HG03565 (cell line): Measurements from ENCODE around the gene ITPK1.

ENCODE experiments used
- ATAC-seq: cut with Tn5 transposase; IDR thresholded peaks from one replicate; pipeline ENCODE4 v1.9.1; 2021; ENCODE audit warnings: mild to moderate bottlenecking, moderate library complexity; ENCODE audit not compliant: unreplicated experiment

ITPK1 gene

DNA sequence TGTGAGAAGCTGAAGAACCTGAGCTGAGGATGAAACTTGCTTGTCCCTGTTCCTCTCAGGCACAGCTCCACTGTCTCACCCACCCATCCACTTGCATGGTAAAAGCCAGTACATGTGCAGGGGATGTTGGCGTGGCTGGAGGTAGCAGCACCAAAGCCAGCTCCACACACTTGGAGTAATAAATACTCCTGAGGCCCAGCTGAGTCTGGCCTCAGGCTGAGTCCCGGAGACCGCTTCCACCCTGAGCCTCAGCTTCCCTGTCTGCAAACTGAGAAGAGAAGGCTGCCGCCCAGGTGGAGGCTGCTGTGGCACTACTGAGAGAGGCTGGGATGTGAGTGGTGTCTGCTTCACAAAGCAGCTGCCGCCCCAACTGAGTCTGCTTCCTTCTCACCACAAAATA is 173.6 kb downstream of the ITPK1 start:
- ATAC-seq: no peak

DNA sequence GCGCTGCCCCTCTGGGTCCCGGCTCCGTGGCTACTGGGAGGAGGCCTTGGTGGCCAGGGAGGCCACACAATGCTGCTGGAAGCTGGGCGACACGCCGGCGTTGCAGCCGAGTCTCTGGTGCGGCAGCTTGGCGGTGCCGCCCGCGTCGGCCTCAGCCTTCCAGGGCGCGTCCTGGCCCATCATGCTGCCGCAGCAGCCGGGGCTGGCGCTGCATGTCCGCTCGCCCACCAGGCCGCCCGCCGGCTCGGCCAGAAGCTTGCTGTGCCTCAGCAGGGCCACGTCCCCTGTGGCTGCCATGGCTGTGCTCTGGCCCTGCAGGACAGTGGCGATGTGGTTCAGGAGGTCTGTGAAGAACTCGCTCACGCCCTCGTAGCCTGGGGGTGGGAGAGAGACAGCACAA is 174.2 kb downstream of the ITPK1 start:
- no peak for ATAC-seq

DNA sequence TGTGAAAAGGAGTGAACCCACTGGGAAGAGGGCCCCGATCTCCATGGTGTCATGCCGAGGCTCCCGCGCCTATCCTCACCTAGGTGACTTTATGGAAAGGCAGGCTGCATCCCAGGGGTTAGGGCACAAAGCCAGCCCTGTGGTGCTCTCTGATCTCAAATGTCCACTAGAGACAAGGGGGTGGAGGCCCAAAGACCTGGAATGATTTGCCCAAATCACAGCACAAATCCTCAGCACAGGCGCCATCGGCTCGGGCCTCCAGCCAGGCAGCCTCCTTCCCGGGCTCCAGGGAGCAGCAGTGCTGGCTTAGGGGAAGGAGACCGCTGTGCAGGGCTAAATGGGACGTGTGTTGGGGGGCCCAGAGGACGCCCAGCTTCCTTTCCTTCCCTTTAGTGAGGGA is 175.2 kb downstream of the ITPK1 start:
- ATAC-seq: no peak

DNA sequence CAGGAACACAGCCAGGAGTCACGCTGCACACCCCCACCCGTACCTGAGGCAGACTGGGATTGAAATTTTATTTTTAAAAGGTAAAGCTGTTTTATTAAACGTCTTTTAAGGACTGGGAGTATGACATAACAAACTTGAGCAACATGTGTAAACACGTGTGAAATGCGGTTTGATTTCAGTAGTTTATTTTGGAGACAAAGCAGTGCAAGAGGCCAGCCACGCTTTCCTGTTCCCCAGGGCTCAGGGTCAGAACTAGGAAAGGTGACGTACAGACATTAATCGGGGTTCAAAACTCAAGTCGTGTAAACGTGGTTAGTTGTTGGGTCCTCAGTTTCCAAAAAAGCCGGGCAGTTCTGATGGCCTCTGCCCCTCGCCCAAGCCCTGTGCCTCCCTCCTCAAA is 176.0 kb downstream of the ITPK1 start:
- no peak for ATAC-seq

DNA sequence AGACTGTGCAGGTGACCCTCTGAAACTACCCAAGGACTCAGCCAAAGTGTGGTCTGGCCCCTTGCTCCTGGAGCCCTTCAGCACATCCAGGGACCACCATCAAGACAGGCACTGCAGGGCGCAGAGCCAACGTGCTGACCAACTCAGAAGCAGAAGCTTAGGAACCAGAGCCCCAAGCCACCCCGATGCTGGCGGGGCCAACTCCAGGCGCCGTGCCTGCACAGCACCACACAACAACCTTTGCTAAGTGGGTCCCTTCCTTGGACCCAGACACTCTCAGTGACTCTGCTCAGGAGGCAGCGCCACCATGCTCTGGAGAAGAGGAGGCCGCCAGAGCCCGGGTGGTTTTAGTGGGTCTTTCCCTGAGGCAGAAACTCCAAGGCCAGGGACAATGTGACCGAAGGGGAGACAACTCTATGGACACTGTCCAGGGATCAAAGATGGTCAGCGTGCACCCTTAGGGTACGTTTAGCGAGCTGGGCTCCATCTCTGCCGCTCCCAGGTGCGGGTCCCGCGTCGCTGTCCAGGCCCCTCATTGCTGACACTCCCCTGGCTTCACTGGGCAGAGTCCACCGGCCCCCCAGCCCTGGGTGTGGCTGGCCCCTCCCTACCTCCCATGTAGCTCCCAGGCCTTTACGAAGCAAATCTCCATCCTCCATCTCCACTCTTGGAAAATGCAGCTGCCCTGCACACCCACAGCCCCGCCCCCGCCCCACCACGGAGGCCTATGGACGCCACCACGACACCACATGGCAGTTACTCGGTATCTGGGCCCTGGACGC is 176.6 kb downstream of the ITPK1 start:
- no peak for ATAC-seq

DNA sequence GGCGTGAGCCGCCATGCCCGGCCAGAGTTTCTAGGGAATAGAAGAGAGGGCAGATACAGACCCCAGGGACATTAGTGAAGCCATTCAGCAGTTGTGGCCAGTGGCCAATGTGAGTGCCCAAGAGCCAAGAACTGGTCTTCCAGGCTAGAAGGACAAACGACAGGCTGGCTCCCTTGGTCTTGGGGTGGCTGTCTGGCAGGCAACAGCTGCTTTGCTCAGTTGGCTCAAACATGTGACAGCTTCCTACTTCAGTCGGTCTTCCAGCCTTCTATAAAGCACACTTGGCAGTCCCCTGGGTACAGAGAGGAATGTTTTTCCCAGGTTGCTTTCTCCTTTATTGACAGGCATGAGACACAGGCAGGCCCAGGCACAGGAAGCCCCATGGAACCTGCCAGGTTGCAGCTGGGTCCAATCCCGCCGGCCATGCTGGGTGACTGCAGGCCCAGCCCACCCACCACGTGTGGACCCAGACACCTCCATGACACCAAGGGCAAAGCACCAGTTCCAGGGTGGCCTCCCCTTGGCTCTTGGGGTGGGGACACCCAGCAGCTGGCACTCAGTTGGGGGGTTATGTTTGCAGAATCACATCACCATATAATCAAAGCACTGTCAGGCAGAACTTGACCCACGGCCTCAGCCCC is 177.4 kb downstream of the ITPK1 start:
- ATAC-seq: no peak

DNA sequence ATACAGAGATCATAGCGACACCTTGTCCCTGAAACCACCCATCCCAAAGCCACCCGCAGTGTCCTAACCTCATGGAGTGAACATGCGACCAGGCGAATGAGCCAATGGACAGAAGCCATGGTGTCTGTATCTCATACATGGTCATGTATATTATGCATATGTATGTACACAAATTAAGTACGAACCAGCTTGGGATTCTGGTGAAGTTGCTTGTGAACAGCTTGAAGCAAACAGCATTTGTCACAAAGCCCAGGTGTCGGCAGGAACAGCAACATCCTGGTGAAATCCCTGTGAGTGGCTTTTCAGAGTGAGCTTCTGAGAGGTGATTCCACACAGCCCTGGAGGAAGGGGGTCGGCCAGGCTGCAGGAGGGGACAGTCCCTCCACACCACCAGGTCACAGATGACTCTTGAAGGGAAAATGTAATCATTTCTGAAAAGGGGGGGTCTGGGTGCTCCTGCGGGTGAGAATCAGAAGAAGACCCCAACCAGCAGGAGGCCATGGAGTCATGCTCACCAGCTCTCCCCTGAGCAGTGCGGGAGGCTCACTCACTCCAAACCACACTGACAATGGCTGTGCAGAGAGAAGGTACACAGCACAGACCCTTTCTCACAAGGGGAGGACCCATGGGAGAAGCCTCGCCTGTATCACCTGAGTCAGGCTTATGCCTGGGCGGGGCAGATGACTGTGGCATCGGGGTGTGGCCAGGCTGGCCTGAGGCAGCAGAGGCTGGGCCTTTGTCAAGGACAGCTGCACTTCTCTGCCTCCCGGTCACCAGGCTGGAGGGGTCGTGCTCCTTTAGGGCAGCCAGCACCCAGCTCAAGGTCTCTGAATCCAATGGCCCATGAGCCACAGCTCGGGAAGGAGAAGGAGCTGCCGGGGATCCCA is 178.4 kb downstream of the ITPK1 start:
- no peak for ATAC-seq

GRCh38 chr14:92936085-92936484 is 179.6 kb downstream of the ITPK1 start:
- ATAC-seq: no peak

DNA sequence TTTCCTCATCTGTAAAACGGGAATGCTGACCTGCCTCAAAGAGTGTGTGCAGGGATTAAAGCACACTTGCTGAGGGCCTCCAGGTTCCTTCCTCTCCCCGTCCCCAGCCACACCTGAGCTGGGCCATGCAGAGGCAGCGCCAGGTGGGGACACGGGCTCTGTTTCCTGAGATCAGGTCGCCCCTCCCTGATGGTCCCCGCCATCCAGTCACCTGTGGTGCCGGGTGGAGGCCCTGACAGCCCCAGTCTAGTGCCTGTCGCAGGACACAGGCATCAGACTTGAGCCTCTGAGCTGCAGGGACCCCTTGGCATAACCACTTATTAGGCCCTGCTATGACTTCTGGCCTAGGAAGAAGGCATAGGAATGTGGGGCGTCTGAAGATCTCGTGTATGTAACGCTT is 180.3 kb downstream of the ITPK1 start:
- no peak for ATAC-seq

- ATAC-seq: no peak
These were observed 181.3 kb downstream of the ITPK1 start for GRCh38 chr14:92934196-92935085.

GRCh38 chr14:92933481-92933880 is 182.2 kb downstream of the ITPK1 start:
- no peak for ATAC-seq

- no peak for ATAC-seq
These were observed 183.0 kb downstream of the ITPK1 start for GRCh38 chr14:92932448-92933395.

DNA sequence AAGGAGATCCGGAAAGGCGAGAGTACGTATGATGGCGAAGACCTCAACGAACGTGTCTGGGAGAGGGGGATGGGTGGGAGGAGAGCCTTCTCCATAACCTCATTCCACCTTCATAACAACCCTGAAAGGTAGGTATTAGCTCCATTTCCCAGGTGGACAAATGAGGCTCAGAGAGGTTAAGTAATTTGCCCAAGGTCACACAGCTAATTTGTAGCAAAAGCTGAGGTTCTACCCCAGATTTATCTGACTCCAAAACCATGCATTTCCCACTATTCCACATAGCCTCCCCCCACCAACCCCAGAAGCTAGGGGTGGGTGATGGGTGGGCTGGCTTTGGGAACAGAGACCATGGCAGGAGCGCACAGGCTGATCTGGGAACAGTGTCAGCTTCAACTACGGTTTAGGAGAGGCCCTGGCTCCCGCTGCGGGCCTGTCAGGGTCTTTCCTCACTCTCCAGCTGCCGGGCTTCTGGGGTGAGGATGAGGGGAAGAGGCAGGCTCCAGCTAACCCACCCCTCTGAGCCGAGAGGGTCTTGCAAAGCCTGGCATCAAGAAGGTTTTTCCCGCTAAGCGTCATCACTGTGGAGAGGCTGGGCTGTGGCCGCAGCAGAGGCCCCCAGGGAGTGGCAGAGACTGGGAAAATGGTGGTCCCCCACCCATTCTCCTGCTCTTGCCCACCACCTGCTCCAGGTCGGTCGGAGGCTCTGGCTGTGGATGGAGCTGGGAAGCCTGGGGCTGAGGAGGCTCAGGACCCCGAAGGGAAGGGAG is 183.9 kb downstream of the ITPK1 start:
- no peak for ATAC-seq

DNA sequence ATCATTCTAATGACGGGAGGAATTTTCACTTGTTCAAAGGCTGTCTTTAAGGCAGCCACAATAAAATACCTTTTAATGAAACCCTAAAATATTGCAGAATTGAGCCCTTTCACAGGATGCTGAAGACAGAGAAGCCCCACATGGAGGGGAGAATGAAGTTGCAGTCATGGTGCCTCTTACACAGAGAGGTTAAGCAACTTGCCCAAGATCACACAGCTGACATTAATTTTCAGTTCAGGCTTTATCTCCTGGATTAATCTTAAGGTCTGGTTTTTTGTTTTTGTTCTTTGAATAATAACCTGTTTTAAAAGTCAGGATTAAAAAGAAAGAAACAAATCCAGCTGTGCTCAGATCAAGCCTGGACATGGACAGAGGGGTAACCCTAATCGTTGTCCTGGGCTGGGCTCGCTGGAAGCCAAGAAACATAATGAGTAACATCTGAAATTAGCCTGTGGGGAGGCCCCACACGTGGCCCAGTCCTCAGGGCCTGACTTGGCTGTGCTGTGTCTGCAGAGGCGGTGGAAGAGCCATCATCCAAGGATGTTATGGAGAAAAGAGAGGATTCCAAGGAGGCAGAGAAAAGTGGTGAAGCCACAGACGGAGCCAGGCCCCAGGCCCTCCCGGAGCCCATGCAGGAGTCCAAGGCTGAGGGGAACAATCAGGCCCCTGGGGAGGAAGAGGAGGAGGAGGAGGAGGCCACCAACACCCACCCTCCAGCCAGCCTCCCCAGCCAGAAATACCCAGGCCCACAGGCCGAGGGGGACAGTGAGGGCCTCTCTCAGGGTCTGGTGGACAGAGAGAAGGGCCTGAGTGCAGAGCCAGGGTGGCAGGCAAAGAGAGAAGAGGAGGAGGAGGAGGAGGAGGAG is 184.8 kb downstream of the ITPK1 start:
- no peak for ATAC-seq

DNA sequence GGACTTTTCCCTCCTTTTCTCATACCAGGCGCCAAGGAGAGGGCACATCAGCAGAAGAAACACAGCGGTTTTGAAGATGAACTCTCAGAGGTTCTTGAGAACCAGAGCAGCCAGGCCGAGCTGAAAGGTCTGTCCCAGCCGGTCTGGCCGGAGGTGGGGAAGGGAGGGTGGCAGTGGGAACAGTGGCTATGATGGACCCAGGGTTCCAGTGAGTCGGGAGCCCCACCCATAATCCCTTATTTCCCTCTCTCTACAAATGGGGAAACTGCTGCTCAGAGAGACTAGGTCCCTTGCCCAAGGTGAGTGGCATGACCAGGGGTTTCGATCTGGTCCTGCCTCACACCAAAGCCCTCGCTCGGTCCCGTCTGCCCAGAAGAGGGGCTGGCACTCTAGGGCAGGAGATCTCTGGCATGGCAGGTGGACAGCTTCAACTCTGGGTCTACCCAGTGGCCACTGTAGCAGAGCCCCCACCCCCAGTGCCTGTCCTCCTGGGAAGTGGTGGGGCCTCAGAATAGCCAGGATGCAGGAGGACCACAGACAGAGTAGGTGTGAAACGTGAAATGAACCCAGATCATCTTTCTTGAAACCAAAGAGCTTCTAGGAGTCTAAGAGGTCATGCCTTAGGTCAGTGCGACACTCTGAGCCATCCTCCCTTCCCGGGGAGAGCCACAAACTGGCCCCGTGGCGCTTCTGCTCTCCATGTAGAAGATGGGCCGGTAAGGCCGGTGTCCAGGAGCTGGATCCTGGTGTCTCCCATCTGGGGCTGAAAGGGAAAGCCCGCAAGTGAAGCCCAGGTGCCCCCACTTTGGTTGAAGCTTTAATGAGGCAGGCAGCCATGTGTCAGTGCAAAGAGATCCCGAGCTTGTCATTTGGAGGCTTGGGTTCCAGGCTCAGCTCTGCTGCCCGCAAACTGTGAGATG is 185.8 kb downstream of the ITPK1 start:
- no peak for ATAC-seq

- no peak for ATAC-seq
These were observed 186.6 kb downstream of the ITPK1 start for GRCh38 chr14:92928961-92929688.
